H1 (cell line): ENCODE measurements around the gene PNCK. TPM values are rescaled to one million over a fixed set of nuclear protein-coding genes. Genes with fewer than 3 reads are reported as not detected.

ENCODE experiments used
- HDAC2 ChIP-seq, 2 experiments: fragments of 300-600 bp in 1 of 2; sonication (generic) in 1 of 2; IDR thresholded peaks; 2 replicates each; pipeline ENCODE4 v1.6.1; 2011 to 2012; ENCODE audit warnings: low read depth in 2 of 2, low read length in 2 of 2, mild to moderate bottlenecking in 2 of 2, moderate library complexity in 2 of 2, borderline replicate concordance in 1 of 2, inconsistent platforms in 1 of 2
- SP1 ChIP-seq: IDR thresholded peaks from 2 replicates; pipeline ENCODE4 v1.6.1; 2011; ENCODE audit warnings: low read depth, low read length
- YY1 ChIP-seq: IDR thresholded peaks from 2 replicates; pipeline ENCODE4 v1.6.1; 2011; ENCODE audit warnings: low read depth, mild to moderate bottlenecking, low read length
- polyA plus RNA-seq, 7 experiments: library from polyadenylated mRNA; depleted of rRNA in 3 of 7; stranded (reverse) in 5 of 7; unstranded in 2 of 7; fragments of >200 nt in 5 of 7; fragments of 200-250 nt in 2 of 7; gene quantifications; 1 replicate in 5 of 7; 2 replicates in 1 of 7; 4 replicates in 1 of 7; pipeline versions ENCODE4 v1.2.1 to v1.2.3, GENCODE V29; 2011 to 2013; ENCODE audit warnings: missing spikeins in 2 of 7, mixed read lengths in 2 of 7
- total RNA-seq: library from RNA; stranded (reverse); fragmentation: NEBNext Ultra II Directional; extraction: Animal tissue kit (Norgen Biotek cat#: 25700); gene quantifications from 2 replicates; pipeline ENCODE4 v1.2.1, GENCODE V29; 2021

The PNCK gene
- total and polyA plus RNA-seq, 2 of the 8 experiments (the other 6 are each of a cell fraction or from before 2014, with no cell fraction given), result 6.2 to 6.3 TPM

GRCh38 chrX:153638041-153638371 lies 35.6 kb downstream of the PNCK start (continued):
- TF ChIP-seq SP1 (no peak), YY1 (no peak), HDAC2 (IDR thresholded peaks at IDR 0.05; ENCODE audit: borderline replicate concordance in 1 of 2, low read depth in 2 of 2, low read length in 2 of 2) (no peak)
